Omental fat pad (tissue), 4 donors: ENCODE results near the gene ARL3. TPM values are rescaled to one million over a fixed set of nuclear protein-coding genes. Genes with fewer than 3 reads are reported as not detected.

Experiments
- ATAC-seq: fragments of 150-250 bp; one replicate; pipeline ENCODE4 v1.9.1; 2016; ENCODE audit warnings: mild to moderate bottlenecking, moderate library complexity; ENCODE audit not compliant: low FRiP score
- DNase-seq: peaks from one replicate; pipeline ENCODE4 v3.0.0-alpha.2; 2019; ENCODE audit warnings: low spot score
- CTCF ChIP-seq, 3 donors: fragments of 450-650 bp; IDR thresholded peaks; one replicate each; pipeline ENCODE4 v1.5.1; 2016 to 2017; ENCODE audit warnings: antibody characterized with exemption in 3 of 3, mild to moderate bottlenecking in 3 of 3, moderate library complexity in 2 of 3
- total RNA-seq, 4 donors: library from RNA; depleted of rRNA; stranded (reverse); fragments of >200 nt; gene quantifications; one replicate each; pipeline ENCODE4 v1.1.0, GENCODE V29; 2016

Gene ARL3
- total RNA-seq, 4 donors from 2014 or later: 2.8 to 6.1 (median 3.9) TPM

GRCh38 chr10:102735065-102735562 is 20.9 kb upstream of the ARL3 start:
- ATAC-seq: no peak
- no peak for TF ChIP-seq CTCF (IDR thresholded peaks at IDR 0.05)
- no peak for DNase-seq

DNA sequence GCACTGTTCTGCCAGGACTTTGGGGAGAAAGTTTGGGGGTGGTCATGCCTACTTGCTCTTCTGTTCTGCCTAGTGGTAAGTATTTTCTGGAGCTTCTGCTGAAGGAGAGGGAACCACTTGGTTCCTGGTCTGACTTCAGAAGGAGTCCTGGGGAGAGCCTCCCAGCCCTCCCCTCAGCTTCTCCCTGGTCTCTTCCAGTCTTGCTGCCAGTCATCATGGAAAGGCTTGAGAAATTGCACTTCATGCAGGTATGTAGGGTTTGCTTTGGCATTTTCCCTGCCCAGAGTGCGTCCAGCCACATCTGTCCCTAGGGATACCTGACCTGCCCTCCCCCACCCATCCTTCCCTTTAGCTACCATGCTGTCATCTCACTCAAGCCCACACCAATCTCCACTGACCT is 18.5 kb upstream of the ARL3 start:
- no peak for TF ChIP-seq CTCF (IDR thresholded peaks at IDR 0.05)
- ATAC-seq (no peak), DNase-seq (no peak)

GRCh38 chr10:102731222-102731800 is 17.1 kb upstream of the ARL3 start:
- no peak for DNase-seq
- no peak for TF ChIP-seq CTCF (IDR thresholded peaks at IDR 0.05)
- no peak for ATAC-seq

GRCh38 chr10:102729029-102730026 is 15.1 kb upstream of the ARL3 start:
- DNase-seq: peak; percentile 90
- ATAC-seq: peak; percentile 87

DNA sequence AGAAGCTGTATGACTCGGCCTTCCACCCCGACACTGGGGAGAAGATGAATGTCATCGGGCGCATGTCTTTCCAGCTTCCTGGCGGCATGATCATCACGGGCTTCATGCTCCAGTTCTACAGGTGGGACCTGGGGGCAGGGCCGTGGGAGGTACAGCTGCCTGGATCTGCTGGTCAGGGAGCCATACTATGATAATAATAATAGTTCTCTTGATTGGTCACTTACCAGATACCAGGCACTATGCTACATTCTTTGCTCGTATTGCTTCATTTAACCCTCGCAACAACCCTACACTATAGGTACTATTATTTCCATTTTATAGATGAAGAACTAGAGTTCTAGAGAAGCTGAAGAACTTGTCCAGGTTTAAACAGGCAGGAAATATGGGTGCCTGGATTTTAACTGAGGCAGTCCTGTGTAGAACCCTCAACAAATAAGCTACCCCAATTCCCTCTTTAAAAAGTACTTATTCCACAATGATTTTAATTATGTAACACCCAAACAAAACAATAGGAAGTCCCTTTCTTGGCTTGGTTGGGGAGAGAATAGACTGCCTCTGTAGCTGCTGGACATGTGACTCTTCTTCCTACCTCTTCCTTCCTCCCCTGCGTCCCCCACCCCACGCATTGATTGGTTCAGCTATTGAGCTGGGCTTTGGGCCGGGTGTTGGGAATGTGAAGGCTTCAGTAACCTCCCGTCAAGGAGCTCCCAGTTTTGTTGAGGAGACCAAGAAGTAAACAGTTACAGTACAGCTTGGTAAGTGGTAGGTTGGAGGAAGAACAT is 13.0 kb upstream of the ARL3 start:
- no peak for ATAC-seq
- TF ChIP-seq CTCF (IDR thresholded peaks at IDR 0.05): no peak
- DNase-seq: no peak

More at GRCh38 chr10:102729029-102730026, 15.1 kb upstream of the ARL3 start:
- TF ChIP-seq CTCF (IDR thresholded peaks at IDR 0.05): peak in 2 of 3 donors; percentile 72 to 75

- DNase-seq: no peak
- ATAC-seq: peak; percentile 26
- no peak for TF ChIP-seq CTCF (IDR thresholded peaks at IDR 0.05)
Observed at GRCh38 chr10:102726274-102726673, 12.1 kb upstream of the ARL3 start.
